NOMO-1 treated with dmso at 0.1 percent for 144 hours (cell line): ENCODE measurements around the gene SLC26A8.
"Not testable (repeated sequence)": the region's sequence is repeated elsewhere in the genome, so short reads cannot be mapped to it uniquely, and the experiment has no call there.

ENCODE experiments used
- DNase-seq: peaks from one replicate; lab custom pipeline; 2025; ENCODE audit not compliant: unreplicated experiment; lab: John Stamatoyannopoulos, UW

The SLC26A8 gene

GRCh38 chr6:35954333-35954732, 70.1 kb downstream of the SLC26A8 start:
- no peak for DNase-seq

GRCh38 chr6:35948725-35949124, 75.7 kb downstream of the SLC26A8 start:
- DNase-seq = no peak

- DNase-seq = no peak
Measured at GRCh38 chr6:35945650-35946025, 78.8 kb downstream of the SLC26A8 start.

GRCh38 chr6:35943390-35943789, 81.1 kb downstream of the SLC26A8 start:
- no peak for DNase-seq

GRCh38 chr6:35942355-35942754, 82.1 kb downstream of the SLC26A8 start:
- DNase-seq = no peak

- not testable (repeated sequence) for DNase-seq
Measured at GRCh38 chr6:35941170-35941569, 83.3 kb downstream of the SLC26A8 start.

- DNase-seq = not testable (repeated sequence)
Measured at GRCh38 chr6:35940014-35940413, 84.4 kb downstream of the SLC26A8 start.

- DNase-seq = not testable (repeated sequence)
Measured at GRCh38 chr6:35939259-35939658, 85.2 kb downstream of the SLC26A8 start.

GRCh38 chr6:35936681-35937359, 87.6 kb downstream of the SLC26A8 start:
- DNase-seq = no peak

- no peak for DNase-seq
Measured at GRCh38 chr6:35935469-35935868, 89.0 kb downstream of the SLC26A8 start.

GRCh38 chr6:35933844-35934243, 90.6 kb downstream of the SLC26A8 start:
- no peak for DNase-seq

GRCh38 chr6:35931873-35932272, 92.6 kb downstream of the SLC26A8 start:
- not testable (repeated sequence) for DNase-seq

- no peak for DNase-seq
Measured at GRCh38 chr6:35931120-35931561, 93.3 kb downstream of the SLC26A8 start.

- DNase-seq = no peak
Measured at GRCh38 chr6:35929601-35930000, 94.8 kb downstream of the SLC26A8 start.

GRCh38 chr6:35926509-35927215, 97.8 kb downstream of the SLC26A8 start:
- no peak for DNase-seq

- no peak for DNase-seq
Measured at GRCh38 chr6:35925961-35926360, 98.5 kb downstream of the SLC26A8 start.

GRCh38 chr6:35924146-35924545, 100.3 kb downstream of the SLC26A8 start:
- no peak for DNase-seq

GRCh38 chr6:35922139-35922554, 102.3 kb downstream of the SLC26A8 start:
- DNase-seq = no peak

GRCh38 chr6:35920793-35921732, 103.4 kb downstream of the SLC26A8 start, which contains the start of gene SRPK1:
TSS of gene SRPK1 (minus strand) at chr6:35921098. CDS start at chr6:35921056, 42 bp downstream.
- peak; percentile 78 for DNase-seq

GRCh38 chr6:35919827-35920751, 104.4 kb downstream of the SLC26A8 start:
- DNase-seq = no peak
